Coronary artery (tissue), 2 donors: ENCODE measurements around the gene PLEKHG1.

Experiments used
- DNase-seq: peaks from one replicate; pipeline ENCODE4 v3.0.0-alpha.2; 2017; ENCODE audit warnings: low spot score
- H3K27ac ChIP-seq, 2 donors: fragments of 200-600 bp; sonication (generic); one replicate each; pipeline ENCODE4 v1.5.1; 2016 to 2019
- H3K4me3 ChIP-seq: fragments of 200-600 bp; sonication (generic); 2 replicates; pipeline ENCODE4 v1.5.1; 2016; ENCODE audit warnings: mild to moderate bottlenecking, moderate library complexity
- TF ChIP-seq, protein P1 (sequence below): fragments of 200-600 bp; sonication (generic); IDR thresholded peaks from one replicate; pipeline ENCODE4 v1.5.1; 2019; ENCODE audit warnings: antibody characterized with exemption

The PLEKHG1 gene

GRCh38 chr6:150588888-150589499, 10.7 kb upstream of the PLEKHG1 start:
- H3K4me3 ChIP-seq, result no peak overlapping the region
- TF ChIP-seq, protein P1, sequence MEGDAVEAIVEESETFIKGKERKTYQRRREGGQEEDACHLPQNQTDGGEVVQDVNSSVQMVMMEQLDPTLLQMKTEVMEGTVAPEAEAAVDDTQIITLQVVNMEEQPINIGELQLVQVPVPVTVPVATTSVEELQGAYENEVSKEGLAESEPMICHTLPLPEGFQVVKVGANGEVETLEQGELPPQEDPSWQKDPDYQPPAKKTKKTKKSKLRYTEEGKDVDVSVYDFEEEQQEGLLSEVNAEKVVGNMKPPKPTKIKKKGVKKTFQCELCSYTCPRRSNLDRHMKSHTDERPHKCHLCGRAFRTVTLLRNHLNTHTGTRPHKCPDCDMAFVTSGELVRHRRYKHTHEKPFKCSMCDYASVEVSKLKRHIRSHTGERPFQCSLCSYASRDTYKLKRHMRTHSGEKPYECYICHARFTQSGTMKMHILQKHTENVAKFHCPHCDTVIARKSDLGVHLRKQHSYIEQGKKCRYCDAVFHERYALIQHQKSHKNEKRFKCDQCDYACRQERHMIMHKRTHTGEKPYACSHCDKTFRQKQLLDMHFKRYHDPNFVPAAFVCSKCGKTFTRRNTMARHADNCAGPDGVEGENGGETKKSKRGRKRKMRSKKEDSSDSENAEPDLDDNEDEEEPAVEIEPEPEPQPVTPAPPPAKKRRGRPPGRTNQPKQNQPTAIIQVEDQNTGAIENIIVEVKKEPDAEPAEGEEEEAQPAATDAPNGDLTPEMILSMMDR, result no peak
- DNase-seq, result no peak
- H3K27ac ChIP-seq, result no peak overlapping the region

- TF ChIP-seq, protein P1, result no peak
- Histone ChIP-seq H3K4me3 (no peak overlapping the region), H3K27ac (no peak overlapping the region)
- no peak for DNase-seq
Observed at GRCh38 chr6:150589852-150590251, 9.8 kb upstream of the PLEKHG1 start.

DNA sequence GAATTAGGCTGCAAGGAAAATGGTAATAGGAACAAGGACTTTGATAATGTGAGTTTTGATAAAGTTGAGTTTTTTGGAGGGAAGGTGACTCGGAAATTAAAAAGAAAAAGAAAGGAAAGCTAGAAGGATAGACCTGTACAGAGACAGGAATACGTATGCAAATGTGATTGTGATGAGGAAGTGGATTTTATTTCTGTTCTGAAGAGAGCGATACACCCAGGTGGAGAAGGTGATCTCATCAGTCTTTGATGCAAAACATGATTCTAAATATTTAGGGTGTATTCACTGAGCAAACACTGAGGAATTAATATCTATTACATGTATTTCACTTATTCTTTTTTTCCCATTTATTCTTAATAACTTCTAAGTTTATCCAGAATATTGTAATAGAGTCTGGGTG, 9.2 kb upstream of the PLEKHG1 start:
- TF ChIP-seq, protein P1, result no peak
- Histone ChIP-seq H3K4me3 (no peak overlapping the region), H3K27ac (no peak overlapping the region)
- no peak for DNase-seq

DNA sequence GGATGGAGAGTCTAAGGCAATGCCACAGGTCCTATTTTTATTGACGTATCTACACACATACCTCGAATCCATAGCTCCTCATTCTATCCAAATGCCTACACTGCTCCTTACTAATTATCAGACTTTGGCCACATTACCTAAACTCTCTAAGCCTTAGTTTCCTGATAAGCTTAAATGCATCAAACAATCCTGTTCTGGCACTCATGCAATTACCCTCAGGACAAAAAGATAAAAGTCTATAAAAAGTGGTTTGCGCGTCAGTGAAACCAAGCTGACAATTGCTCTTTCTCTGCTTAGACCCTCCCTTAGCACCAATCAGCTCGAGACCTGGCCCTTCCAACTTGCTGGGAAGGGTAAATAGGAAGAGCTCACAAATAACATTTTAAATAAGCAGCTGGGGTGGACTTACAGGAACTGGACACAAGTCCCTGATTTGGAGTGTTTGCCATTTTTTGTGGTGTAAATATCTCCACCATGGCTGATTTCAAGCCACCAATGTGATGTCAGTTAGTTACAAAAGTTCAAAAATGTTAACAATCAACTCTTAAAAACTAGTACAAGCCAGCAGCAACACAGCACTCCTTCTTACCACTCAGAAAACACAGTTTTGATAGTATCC, 7.2 kb upstream of the PLEKHG1 start:
- TF ChIP-seq, protein P1, result no peak
- Histone ChIP-seq H3K4me3 (no peak overlapping the region), H3K27ac (no peak overlapping the region)
- DNase-seq, result no peak

- Histone ChIP-seq H3K4me3 (no peak overlapping the region), H3K27ac (no peak overlapping the region)
- TF ChIP-seq, protein P1, result no peak
- no peak for DNase-seq
Observed at GRCh38 chr6:150593119-150593518, 6.6 kb upstream of the PLEKHG1 start.

- H3K4me3 ChIP-seq, result no peak overlapping the region
- H3K27ac ChIP-seq, result no peak overlapping the region
- DNase-seq, result no peak
- TF ChIP-seq, protein P1, result no peak
Observed at GRCh38 chr6:150596439-150596838, 3.2 kb upstream of the PLEKHG1 start.

- no peak overlapping the region for H3K27ac ChIP-seq
- TF ChIP-seq, protein P1, result no peak
- DNase-seq, result no peak
- H3K4me3 ChIP-seq, result no peak overlapping the region
Observed at GRCh38 chr6:150598401-150598800, 1.3 kb upstream of the PLEKHG1 start.
